NCI-H526 treated with DMSO at 0.1 percent for 48 hours (cell line): ENCODE measurements around the gene PLEKHO1.
"Not testable (repeated sequence)": the region's sequence is repeated elsewhere in the genome, so short reads cannot be mapped to it uniquely, and the experiment has no call there.

Experiments used
- DNase-seq: peaks from one replicate; lab custom pipeline; 2025; lab: John Stamatoyannopoulos, UW

The PLEKHO1 gene

DNA sequence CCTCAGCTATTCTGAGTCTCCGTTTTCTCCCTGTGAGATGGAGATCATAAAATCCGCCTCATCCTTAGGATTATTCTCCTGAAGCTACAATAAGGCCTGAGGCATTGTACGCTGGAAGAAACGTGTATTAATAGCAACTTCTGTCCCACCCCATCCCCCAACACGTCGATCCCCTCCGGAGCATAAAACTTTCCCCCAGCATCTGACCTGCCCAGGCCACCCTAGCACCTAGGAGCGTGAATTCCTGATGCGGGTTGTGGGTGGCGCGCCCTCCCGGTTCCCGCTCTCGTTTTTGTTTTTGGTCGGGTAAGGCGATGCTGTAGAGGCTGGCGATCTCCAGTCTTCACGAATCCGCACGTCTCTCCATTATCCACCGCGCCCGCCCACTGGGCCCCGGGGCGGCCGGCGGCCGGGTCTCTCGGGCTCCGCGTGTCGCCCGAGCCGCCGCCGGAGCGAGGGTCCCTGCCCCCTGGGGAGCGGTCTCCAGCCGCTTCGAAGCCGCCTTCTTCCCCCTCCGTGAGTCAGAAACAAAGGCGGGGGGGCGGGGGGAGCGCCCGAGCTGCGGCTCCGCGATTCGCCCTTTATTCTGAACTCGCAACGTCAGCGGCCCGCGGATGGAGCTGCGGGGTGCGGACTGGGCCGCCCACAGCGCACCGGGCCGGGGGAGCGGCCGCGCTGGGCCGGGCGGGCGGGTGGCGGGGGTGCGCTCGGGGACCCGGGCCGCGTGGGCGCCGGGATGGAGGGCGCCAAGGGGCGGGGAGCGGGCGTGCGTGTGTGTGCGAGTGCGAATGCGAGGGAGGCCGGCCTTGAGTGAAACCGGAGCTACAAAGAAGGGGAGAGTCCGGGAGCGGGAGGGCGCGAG, at the start of gene PLEKHO1:
Gene PLEKHO1 (plus strand): TSS at position 646 of the 862 bp plus-strand sequence. CDS start 342 bp downstream, outside the sequence.
- peak; percentile 85 for DNase-seq

- DNase-seq: peak; percentile 54
Observed at GRCh38 chr1:150102986-150103385, 46.7 kb upstream of the PLEKHO1 start.

- peak; percentile 48 for DNase-seq
Observed at GRCh38 chr1:150106341-150106740, 43.4 kb upstream of the PLEKHO1 start.

DNA sequence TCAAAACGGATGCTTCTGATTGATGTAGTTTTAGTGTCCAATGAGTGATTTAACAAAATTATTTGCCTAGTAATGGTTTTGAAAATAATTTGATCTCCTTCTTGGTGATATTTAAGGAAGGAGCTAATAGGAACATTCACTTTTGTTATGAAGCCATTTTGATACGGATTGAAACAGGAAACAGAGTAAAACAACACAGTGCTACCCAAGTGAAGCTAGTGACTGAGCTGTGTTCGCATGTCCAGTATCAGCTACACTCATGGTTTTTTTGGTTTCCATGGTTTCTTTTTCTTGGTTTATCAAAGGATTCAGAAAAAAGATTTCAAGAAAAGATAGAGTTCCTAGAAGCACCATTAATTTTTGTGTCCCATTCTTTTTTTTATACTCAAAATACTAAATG, 40.1 kb upstream of the PLEKHO1 start:
- DNase-seq: no peak

DNA sequence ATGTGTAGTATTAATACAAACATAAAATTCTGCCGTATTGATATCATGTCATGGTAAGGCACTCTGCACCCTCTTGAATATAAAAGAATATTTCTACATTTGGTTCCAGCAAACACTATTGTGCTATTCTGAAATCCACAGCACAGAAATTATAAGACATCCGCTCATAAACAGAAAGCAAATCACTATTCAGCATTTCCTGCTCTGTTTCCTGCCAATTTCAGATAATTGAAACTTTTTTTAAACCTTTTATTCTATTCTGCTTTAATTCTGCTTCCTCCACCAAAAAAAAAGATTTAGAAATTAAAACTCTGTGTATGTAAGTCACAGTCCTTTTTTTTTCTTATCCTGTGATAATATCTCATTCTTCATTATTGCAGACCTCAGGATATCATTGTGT, 39.6 kb upstream of the PLEKHO1 start:
- DNase-seq: no peak

DNA sequence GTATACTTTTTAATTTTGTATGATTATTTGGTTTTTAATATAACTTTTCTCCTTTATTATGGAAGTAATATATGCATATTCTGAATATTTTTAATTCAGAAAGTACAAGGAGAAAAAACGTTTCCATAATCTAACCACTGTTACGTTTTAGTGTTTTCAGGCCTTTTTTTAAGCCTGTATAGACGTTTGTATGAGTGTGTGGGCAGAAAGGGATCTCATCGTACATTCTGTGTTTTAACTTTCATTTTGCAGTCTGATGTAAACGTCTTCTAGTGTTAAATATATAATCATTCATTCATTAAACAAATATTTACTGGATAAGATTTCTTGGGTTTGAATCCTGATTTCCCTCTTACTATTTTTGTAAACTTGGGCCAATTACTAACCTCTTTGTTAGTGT, 38.0 kb upstream of the PLEKHO1 start:
- no peak for DNase-seq

GRCh38 chr1:150115121-150115520, 34.6 kb upstream of the PLEKHO1 start:
- no peak for DNase-seq

- DNase-seq: no peak
Observed at GRCh38 chr1:150118716-150119115, 31.0 kb upstream of the PLEKHO1 start.

GRCh38 chr1:150121236-150121862, 28.4 kb upstream of the PLEKHO1 start:
- no peak for DNase-seq

GRCh38 chr1:150126811-150127210, 22.9 kb upstream of the PLEKHO1 start:
- DNase-seq: no peak

GRCh38 chr1:150127464-150127863, 22.3 kb upstream of the PLEKHO1 start:
- DNase-seq: no peak

- DNase-seq: no peak
Observed at GRCh38 chr1:150127868-150128267, 21.8 kb upstream of the PLEKHO1 start.

GRCh38 chr1:150132372-150132771, 17.3 kb upstream of the PLEKHO1 start:
- DNase-seq: no peak

DNA sequence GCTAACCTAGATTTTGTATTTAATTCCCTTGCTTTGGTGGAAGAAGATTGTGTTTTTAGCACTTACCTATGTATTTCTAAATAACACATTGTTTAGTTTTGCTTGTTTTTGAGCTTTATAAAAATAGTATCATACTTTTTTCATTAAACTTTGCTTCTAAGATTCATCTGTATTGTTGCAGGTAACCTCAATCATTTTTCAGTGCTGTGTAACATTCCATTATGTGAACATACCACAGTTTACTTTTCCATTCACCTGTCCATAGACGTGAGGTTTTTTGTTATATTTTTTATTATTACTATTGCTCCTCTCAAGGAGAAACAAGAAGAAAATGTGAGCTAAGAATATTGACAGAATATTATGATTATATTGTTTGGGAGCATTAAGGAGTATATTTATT, 15.2 kb upstream of the PLEKHO1 start:
- DNase-seq: no peak

- DNase-seq: not testable (repeated sequence)
Observed at GRCh38 chr1:150135400-150135799, 14.3 kb upstream of the PLEKHO1 start.

- DNase-seq: no peak
Observed at GRCh38 chr1:150138044-150138443, 11.7 kb upstream of the PLEKHO1 start.

GRCh38 chr1:150141452-150141851, 8.3 kb upstream of the PLEKHO1 start:
- DNase-seq: no peak

DNA sequence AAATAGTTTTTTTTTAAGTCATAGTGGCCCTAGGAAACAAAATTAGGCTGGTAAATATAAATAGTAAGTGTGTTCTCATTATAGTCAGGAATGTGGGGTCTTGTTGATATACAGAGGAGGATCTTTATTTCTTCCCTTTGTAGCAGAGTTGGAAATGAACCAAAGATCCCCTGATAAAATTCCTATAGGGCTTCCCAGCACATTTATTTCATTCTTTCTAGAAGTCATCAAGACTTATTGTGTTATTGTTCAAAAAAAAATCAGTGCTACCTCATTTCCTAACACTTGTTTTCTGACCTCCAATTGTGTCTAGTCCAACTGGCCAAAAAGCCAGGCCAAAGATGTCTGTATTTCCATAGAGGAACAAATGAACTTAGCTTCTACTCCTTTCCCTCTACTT, 7.6 kb upstream of the PLEKHO1 start:
- no peak for DNase-seq

- no peak for DNase-seq
Observed at GRCh38 chr1:150144606-150145005, 5.1 kb upstream of the PLEKHO1 start.

GRCh38 chr1:150146016-150146415, 3.7 kb upstream of the PLEKHO1 start:
- DNase-seq: not testable (repeated sequence)

- DNase-seq: no peak
Observed at GRCh38 chr1:150146849-150147542, 2.7 kb upstream of the PLEKHO1 start.

GRCh38 chr1:150148837-150149270, 862 bp upstream of the PLEKHO1 start:
- peak; percentile 78 for DNase-seq
